GM12892 (cell line): ENCODE data around the gene SH3RF3.

Experiments
- DNase-seq: peaks from one replicate; pipeline ENCODE4 v3.0.0; 2011; ENCODE audit not compliant: insufficient read length
- FAIRE-seq: peaks from 2 replicates; lab custom pipeline; 2011; peaks lifted over from hg19 to GRCh38; lab: Jason Lieb, UNC
- POLR2A ChIP-seq: IDR thresholded peaks from 2 replicates; pipeline ENCODE4 v1.6.1; 2011; ENCODE audit warnings: low read depth, low read length, control low read depth
- POLR2AphosphoS5 ChIP-seq: IDR thresholded peaks from 2 replicates; pipeline ENCODE4 v1.6.1; 2011; ENCODE audit warnings: low read depth, low read length, control low read depth
- TAF1 ChIP-seq: IDR thresholded peaks from 2 replicates; pipeline ENCODE4 v1.6.1; 2011; ENCODE audit warnings: low read depth, mild to moderate bottlenecking, control low read depth, low read length, borderline replicate concordance

Gene SH3RF3

DNA sequence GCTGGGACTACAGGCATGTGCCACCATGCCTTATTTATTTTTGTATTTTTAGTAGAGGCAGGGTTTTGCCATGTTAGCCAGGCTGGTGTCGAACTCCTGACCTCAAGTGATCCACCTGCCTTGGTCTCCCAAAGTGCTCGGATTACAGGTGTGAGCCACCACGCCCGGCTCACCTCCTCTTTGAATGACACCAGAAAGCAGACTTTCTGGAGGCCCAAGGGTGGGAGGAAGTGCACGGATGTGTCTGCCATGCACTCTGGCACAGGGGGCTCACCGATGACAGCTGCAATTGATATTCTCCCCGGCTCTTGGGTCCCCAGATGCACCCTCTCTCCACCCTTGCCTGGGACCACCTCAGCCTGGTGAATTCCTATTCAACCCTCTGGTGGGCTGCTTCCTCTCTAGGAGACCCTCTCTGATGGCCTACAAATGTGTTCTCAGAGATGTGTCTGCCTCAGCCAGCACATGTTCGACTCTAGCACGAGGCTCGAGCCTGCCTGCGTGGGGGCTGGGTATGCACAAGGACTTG is 397.5 kb downstream of the SH3RF3 start:
- FAIRE-seq = no peak
- DNase-seq = no peak
- TF ChIP-seq POLR2A (no peak), TAF1 (no peak), POLR2AphosphoS5 (no peak)

DNA sequence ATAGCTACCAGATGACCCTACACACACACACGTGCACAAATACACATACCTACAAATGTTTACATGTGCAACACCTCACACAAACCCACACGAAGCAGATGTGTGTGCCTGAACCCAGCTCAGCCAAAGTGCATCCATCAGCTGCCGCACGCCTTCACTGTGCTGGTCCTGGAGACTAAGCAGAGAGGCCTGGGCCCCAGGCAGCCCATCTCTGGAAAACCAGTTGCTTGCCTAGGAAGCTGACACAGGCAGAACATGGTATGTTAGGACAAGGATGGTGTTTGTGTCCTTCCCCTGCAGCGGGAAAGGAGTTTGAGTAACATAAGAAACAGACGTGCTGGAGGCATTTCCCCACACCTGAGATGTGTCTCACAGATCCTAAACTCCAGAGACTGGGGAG is 398.1 kb downstream of the SH3RF3 start:
- DNase-seq (no peak), FAIRE-seq (no peak)
- TF ChIP-seq TAF1 (no peak), POLR2A (no peak), POLR2AphosphoS5 (no peak)

- TF ChIP-seq POLR2AphosphoS5 = no peak
- no peak for TF ChIP-seq POLR2A
- no peak for TF ChIP-seq TAF1
- DNase-seq (no peak), FAIRE-seq (no peak)
These were observed 399.1 kb downstream of the SH3RF3 start for GRCh38 chr2:109527846-109528705.

DNA sequence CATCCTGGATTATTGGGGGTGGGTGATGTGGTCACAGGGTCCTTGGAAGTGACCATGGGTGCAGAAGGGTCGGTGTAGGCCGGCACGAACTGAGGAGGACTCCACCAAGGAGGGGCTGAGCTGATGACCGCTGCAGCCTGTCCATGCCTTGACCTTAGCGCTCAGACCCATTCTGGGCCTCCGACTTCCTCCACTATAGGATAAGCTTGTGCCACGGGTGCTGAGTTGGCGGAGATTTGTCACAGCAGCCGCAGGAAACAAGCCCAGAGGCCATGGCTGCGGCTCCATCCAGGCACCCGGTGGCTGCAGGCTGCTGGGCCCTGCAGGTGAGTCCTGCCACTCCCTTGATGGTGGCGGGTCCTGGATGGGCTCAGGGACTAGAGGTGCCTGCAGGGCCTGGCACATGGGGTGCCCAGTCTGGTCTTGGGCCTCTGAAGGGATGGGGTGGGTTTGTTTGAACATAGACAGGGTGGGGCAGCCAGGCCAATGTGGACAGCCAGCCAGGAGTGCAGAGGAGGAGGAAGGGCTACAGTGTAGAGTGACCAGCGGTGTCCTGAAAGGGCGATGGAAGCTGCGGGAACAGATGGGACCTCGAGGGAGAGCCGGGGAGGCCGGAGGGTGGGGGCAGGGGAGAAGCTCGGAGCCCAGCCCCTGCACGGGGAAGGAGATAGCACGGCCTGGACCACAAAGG is 400.0 kb downstream of the SH3RF3 start:
- no peak for TF ChIP-seq POLR2A
- FAIRE-seq (no peak), DNase-seq (no peak)

DNA sequence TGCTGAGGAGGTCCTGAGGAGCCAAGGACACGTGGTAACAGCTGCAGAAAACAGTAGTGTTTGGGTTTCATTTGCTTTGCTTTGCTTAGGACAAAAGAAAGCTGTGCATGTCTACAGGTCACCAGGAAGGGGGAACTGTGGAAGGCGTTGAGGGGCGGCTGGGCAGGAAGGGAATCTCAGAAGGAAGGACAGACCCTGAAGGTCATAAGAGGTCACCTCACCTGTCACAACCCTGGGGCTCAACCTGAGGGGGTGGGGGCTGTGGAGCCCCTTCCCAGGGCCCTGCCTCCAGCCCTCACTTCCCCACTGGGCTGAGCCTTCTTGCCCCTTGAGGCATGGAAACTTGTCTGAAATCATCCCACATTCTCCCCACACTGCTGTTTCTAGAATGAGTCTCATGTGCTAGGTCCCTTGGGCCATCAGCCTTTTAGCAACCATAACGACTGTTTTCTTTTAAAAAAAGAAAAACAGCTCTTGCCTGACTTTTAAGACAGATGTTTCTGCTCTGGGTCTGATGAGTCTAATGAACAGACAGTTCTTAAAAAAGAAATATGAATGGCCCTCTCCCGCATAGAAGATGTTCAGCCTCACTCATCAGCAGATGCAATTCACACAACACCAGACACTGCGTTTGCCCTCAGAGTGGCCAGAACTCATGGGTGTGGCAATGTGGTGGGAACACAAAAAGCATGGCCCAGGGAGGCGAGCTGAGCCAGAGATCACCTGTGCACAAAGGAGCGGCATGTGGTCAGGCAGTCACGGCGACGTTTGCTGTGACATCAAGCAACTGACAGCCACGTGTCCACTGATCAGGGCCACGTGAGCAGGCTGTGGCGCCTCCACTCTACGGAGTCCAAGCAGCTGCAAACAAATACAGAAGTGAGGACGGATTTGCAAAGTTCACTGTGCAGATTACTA is 400.8 kb downstream of the SH3RF3 start:
- FAIRE-seq = no peak
- DNase-seq = no peak
- TF ChIP-seq TAF1 (no peak), POLR2A (no peak), POLR2AphosphoS5 (no peak)

- DNase-seq = no peak
- FAIRE-seq = no peak
- no peak for TF ChIP-seq POLR2AphosphoS5
- TF ChIP-seq TAF1 = no peak
- TF ChIP-seq POLR2A = no peak
These were observed 401.7 kb downstream of the SH3RF3 start for GRCh38 chr2:109530712-109531111.

GRCh38 chr2:109531221-109531620 is 402.2 kb downstream of the SH3RF3 start:
- no peak for DNase-seq
- no peak for TF ChIP-seq POLR2A
- TF ChIP-seq TAF1 = no peak
- no peak for TF ChIP-seq POLR2AphosphoS5
- no peak for FAIRE-seq

GRCh38 chr2:109531896-109532727 is 403.1 kb downstream of the SH3RF3 start:
- FAIRE-seq = no peak
- no peak for DNase-seq
- TF ChIP-seq POLR2AphosphoS5 (no peak), POLR2A (no peak), TAF1 (no peak)

DNA sequence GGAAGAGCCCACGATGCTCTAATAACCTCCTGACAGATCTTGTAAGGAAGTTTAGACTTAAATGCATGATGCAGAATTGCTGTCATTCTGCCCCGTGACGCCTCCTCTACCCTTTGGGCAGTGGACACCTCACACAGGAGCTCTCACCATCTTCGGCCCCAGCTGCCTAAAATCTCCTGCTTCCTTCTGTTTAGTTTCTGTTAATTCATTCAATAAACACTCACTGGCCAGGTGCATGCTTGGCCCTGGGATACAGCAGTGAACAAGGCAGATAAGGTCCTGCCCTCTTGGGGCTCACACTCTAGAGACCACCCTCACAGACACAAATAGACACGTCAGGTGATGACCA is 403.7 kb downstream of the SH3RF3 start:
- no peak for FAIRE-seq

GRCh38 chr2:109533823-109534222 is 404.8 kb downstream of the SH3RF3 start:
- FAIRE-seq (no peak), DNase-seq (no peak)
- no peak for TF ChIP-seq POLR2A
- no peak for TF ChIP-seq TAF1
- no peak for TF ChIP-seq POLR2AphosphoS5

More for the DNA sequence above, 403.7 kb downstream of the SH3RF3 start:
- TF ChIP-seq POLR2AphosphoS5 (no peak), TAF1 (no peak), POLR2A (no peak)
- no peak for DNase-seq
